Measurements from ENCODE around the gene TSPAN17. TPM values are rescaled to one million over a fixed set of nuclear protein-coding genes. Genes with fewer than 3 reads are reported as not detected.

The TSPAN17 gene
- polyA plus RNA-seq, 1 of the 3 experiments (the other 2 are of a cell fraction), result 61.7 TPM

DNA sequence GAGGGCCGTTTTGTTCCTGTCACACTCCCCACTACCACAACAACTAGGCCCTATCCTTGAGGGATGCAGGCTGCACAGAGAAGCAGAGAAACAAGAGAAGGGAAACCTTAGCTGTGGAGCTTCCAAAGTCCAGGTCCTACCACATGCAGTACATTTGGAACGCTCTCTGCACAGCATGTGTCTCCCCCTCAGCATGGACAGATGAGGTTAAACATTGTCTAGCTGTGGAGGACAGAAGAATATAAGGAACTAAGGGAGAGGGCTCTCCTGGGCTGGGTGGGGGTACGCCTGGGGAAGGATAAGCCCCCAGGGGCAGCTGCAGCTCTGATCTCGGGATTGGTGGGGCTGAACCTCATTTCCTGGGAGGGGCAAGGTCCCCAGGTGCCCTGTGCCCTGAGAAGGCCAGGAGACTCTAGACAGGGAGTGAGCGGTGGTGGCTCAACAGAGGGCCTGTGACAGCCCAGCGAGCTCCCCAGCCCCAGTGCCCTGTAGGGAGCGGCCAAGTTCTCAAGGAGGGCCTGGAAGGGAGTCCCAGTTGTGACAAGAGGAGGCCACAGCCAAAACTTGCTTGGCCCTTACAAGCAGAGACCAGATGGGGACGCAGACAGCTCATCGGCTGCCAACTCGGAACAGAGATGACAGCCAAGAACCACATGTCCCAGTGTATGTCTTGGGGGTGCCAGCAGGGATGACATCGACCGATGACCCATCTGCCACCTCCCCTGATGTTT lies 30.1 kb downstream of the TSPAN17 start:
- WGBS (ENCODE audit: low lambda C conversion rate), result 67% methylated on average over 9 of the region's 12 CpGs
- no peak for DNase-seq
- H3K9ac ChIP-seq, result no peak overlapping the region
- H3K36me3 ChIP-seq (replicated peaks in 1 of 2; ENCODE audit: control insufficient read depth in 1 of 2, insufficient read depth in 2 of 2, low read length in 1 of 2), result no peaks in the 10 kb centered on the region
- H3F3A ChIP-seq (replicated peaks; ENCODE audit: insufficient read depth), result no peaks in the 10 kb centered on the region
- H3K27ac ChIP-seq (ENCODE audit: low read depth in 2 of 2, low read length in 1 of 2), result no peak overlapping the region
- ChIA-PET CTCF (interaction anchor here (0.9 to 3.5 kb wide), 5 partner anchors 8 to 19 kb away, joined by 3 to 17 read pairs (median 4); no protein-coding TSS in a partner anchor), POLR2A (interaction anchor here (1.1 kb wide), 1 partner anchor 31 kb away, joined by 3 read pairs; no protein-coding TSS in a partner anchor)
- no peaks in the 10 kb centered on the region for H3K79me2 ChIP-seq (ENCODE audit: insufficient read depth)
- peaks cover 0 to 7% of the 10 kb centered on the region in 2 experiments; a peak in 1 of 4 replicates for H3K4me1 ChIP-seq (ENCODE audit: control insufficient read depth in 1 of 2, insufficient read depth in 2 of 2, low read depth in 1 of 2, low read length in 1 of 2)
- H3K4me3 ChIP-seq (ENCODE audit: low read depth in 2 of 2, low read length in 1 of 2), result no peak overlapping the region
- H3K9me2 ChIP-seq, result no peaks in the 10 kb centered on the region
- no peak overlapping the region for H2AFZ ChIP-seq (ENCODE audit: low read depth)
- H3K27me3 ChIP-seq (ENCODE audit: insufficient read depth), result no peaks in the 10 kb centered on the region
- no peak overlapping the region for H3K4me2 ChIP-seq
- no peaks in the 10 kb centered on the region for H4K20me1 ChIP-seq (ENCODE audit: insufficient read depth)
- H3K9me3 ChIP-seq, result no peaks in the 10 kb centered on the region
- TF ChIP-seq EP300 (IDR thresholded peaks at IDR 0.05; ENCODE audit: borderline replicate concordance in 1 of 2, low read depth in 1 of 2, low read length in 1 of 2) (no peak), RXRA (IDR thresholded peaks at IDR 0.05; ENCODE audit: borderline replicate concordance, low read depth) (no peak)

DNA sequence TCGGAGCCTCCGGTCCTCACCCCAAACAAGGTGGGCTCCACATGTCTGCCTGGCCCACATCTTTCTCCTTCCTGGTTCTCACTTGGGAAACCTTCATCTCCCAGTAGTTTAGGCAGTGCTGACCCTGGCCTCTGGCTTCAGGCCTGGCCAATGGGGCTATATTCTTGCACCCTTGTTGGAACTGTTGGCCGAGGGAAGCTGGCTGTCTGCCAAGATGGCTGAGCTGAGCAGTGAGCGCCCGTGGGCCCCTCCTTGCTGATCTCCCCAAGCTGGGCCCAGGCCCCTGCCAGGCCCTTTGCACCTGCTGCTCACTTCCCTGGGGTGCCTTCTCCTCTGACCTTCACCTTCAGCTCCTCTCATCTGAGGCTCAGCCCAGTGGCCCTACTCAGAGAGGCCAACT lies 31.3 kb downstream of the TSPAN17 start:
- H3K79me2 ChIP-seq (ENCODE audit: insufficient read depth), result no peaks in the 10 kb centered on the region
- no peak overlapping the region for H2AFZ ChIP-seq (ENCODE audit: low read depth)
- H3K36me3 ChIP-seq (replicated peaks in 1 of 2; ENCODE audit: control insufficient read depth in 1 of 2, insufficient read depth in 2 of 2, low read length in 1 of 2), result no peaks in the 10 kb centered on the region
- no peak overlapping the region for H3K9ac ChIP-seq
- DNase-seq, result no peak
- WGBS (ENCODE audit: low lambda C conversion rate), result 100% methylated on average over 2 of the region's 5 CpGs
- no peak overlapping the region for H3K27ac ChIP-seq (ENCODE audit: low read depth in 2 of 2, low read length in 1 of 2)
- no peaks in the 10 kb centered on the region for H4K20me1 ChIP-seq (ENCODE audit: insufficient read depth)
- no peaks in the 10 kb centered on the region for H3K27me3 ChIP-seq (ENCODE audit: insufficient read depth)
- H3K4me3 ChIP-seq (ENCODE audit: low read depth in 2 of 2, low read length in 1 of 2), result no peak overlapping the region
- no peaks in the 10 kb centered on the region for H3F3A ChIP-seq (replicated peaks; ENCODE audit: insufficient read depth)
- no peaks in the 10 kb centered on the region for H3K9me3 ChIP-seq
- no peaks in the 10 kb centered on the region for H3K9me2 ChIP-seq
- H3K4me2 ChIP-seq, result no peak overlapping the region
- ChIA-PET CTCF (interaction anchor here (0.5 to 1.5 kb wide), 3 partner anchors 9 to 62 kb away, joined by 3 to 4 read pairs (median 3); no protein-coding TSS in a partner anchor), POLR2A (no interaction called here)
- H3K4me1 ChIP-seq (ENCODE audit: control insufficient read depth in 1 of 2, insufficient read depth in 2 of 2, low read depth in 1 of 2, low read length in 1 of 2), result peaks cover 0 to 7% of the 10 kb centered on the region in 2 experiments; a peak in 1 of 4 replicates
- TF ChIP-seq, protein P1, sequence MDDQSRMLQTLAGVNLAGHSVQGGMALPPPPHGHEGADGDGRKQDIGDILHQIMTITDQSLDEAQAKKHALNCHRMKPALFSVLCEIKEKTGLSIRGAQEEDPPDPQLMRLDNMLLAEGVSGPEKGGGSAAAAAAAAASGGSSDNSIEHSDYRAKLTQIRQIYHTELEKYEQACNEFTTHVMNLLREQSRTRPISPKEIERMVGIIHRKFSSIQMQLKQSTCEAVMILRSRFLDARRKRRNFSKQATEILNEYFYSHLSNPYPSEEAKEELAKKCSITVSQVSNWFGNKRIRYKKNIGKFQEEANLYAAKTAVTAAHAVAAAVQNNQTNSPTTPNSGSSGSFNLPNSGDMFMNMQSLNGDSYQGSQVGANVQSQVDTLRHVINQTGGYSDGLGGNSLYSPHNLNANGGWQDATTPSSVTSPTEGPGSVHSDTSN (IDR thresholded peaks at IDR 0.05), result no peak
- no peak for TF ChIP-seq GABPA (IDR thresholded peaks at IDR 0.05; ENCODE audit: low read depth)
- no peak for TF ChIP-seq GATA2 (CRISPR knock-in tag; IDR thresholded peaks at IDR 0.05)
- TF ChIP-seq NFIC (IDR thresholded peaks at IDR 0.05; ENCODE audit: borderline replicate concordance), result no peak
- TF ChIP-seq SIN3A (IDR thresholded peaks at IDR 0.05; ENCODE audit: borderline replicate concordance, low read depth, low read length), result no peak
- TF ChIP-seq ELF1 (IDR thresholded peaks at IDR 0.05), result no peak
- TF ChIP-seq RCOR1 (IDR thresholded peaks at IDR 0.05; ENCODE audit: low read length), result no peak
- no peak for TF ChIP-seq TAF1 (IDR thresholded peaks at IDR 0.05; ENCODE audit: borderline replicate concordance, low read depth, low read length)
- no peak for TF ChIP-seq CHD2 (IDR thresholded peaks at IDR 0.05; ENCODE audit: low read length, partially characterized antibody)
- TF ChIP-seq, protein P2, sequence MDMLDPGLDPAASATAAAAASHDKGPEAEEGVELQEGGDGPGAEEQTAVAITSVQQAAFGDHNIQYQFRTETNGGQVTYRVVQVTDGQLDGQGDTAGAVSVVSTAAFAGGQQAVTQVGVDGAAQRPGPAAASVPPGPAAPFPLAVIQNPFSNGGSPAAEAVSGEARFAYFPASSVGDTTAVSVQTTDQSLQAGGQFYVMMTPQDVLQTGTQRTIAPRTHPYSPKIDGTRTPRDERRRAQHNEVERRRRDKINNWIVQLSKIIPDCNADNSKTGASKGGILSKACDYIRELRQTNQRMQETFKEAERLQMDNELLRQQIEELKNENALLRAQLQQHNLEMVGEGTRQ (IDR thresholded peaks at IDR 0.05; ENCODE audit: borderline replicate concordance, low read depth, low read length), result no peak
- TF ChIP-seq, protein P3, sequence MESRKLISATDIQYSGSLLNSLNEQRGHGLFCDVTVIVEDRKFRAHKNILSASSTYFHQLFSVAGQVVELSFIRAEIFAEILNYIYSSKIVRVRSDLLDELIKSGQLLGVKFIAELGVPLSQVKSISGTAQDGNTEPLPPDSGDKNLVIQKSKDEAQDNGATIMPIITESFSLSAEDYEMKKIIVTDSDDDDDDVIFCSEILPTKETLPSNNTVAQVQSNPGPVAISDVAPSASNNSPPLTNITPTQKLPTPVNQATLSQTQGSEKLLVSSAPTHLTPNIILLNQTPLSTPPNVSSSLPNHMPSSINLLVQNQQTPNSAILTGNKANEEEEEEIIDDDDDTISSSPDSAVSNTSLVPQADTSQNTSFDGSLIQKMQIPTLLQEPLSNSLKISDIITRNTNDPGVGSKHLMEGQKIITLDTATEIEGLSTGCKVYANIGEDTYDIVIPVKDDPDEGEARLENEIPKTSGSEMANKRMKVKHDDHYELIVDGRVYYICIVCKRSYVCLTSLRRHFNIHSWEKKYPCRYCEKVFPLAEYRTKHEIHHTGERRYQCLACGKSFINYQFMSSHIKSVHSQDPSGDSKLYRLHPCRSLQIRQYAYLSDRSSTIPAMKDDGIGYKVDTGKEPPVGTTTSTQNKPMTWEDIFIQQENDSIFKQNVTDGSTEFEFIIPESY (IDR thresholded peaks at IDR 0.05; ENCODE audit: borderline replicate concordance, low read depth), result no peak
- TF ChIP-seq, protein P4, sequence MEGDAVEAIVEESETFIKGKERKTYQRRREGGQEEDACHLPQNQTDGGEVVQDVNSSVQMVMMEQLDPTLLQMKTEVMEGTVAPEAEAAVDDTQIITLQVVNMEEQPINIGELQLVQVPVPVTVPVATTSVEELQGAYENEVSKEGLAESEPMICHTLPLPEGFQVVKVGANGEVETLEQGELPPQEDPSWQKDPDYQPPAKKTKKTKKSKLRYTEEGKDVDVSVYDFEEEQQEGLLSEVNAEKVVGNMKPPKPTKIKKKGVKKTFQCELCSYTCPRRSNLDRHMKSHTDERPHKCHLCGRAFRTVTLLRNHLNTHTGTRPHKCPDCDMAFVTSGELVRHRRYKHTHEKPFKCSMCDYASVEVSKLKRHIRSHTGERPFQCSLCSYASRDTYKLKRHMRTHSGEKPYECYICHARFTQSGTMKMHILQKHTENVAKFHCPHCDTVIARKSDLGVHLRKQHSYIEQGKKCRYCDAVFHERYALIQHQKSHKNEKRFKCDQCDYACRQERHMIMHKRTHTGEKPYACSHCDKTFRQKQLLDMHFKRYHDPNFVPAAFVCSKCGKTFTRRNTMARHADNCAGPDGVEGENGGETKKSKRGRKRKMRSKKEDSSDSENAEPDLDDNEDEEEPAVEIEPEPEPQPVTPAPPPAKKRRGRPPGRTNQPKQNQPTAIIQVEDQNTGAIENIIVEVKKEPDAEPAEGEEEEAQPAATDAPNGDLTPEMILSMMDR (IDR thresholded peaks at IDR 0.05), result no peak
- TF ChIP-seq RAD21 (IDR thresholded peaks at IDR 0.05; ENCODE audit: low read length), result no peak
- TF ChIP-seq, protein P5, sequence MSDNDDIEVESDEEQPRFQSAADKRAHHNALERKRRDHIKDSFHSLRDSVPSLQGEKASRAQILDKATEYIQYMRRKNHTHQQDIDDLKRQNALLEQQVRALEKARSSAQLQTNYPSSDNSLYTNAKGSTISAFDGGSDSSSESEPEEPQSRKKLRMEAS (IDR thresholded peaks at IDR 0.05; ENCODE audit: low read depth), result no peak
- TF ChIP-seq FOXM1 (IDR thresholded peaks at IDR 0.05; ENCODE audit: low read depth), result no peak
